ENCODE results near the gene SPACA9. TPM values are rescaled to one million over a fixed set of nuclear protein-coding genes. Genes with fewer than 3 reads are reported as not detected.

Gene SPACA9
- total and polyA plus RNA-seq, 10 donors: 1.1 to 5.6 (median 2.5) TPM

- DNase-seq: no peak
- H3K27ac ChIP-seq: no peak overlapping the region
- TF ChIP-seq POLR2AphosphoS5 (IDR thresholded peaks at IDR 0.05): no peak
- TF ChIP-seq, protein P1, sequence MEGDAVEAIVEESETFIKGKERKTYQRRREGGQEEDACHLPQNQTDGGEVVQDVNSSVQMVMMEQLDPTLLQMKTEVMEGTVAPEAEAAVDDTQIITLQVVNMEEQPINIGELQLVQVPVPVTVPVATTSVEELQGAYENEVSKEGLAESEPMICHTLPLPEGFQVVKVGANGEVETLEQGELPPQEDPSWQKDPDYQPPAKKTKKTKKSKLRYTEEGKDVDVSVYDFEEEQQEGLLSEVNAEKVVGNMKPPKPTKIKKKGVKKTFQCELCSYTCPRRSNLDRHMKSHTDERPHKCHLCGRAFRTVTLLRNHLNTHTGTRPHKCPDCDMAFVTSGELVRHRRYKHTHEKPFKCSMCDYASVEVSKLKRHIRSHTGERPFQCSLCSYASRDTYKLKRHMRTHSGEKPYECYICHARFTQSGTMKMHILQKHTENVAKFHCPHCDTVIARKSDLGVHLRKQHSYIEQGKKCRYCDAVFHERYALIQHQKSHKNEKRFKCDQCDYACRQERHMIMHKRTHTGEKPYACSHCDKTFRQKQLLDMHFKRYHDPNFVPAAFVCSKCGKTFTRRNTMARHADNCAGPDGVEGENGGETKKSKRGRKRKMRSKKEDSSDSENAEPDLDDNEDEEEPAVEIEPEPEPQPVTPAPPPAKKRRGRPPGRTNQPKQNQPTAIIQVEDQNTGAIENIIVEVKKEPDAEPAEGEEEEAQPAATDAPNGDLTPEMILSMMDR (IDR thresholded peaks at IDR 0.05 in 8 of 11, conservative IDR thresholded peaks at IDR 0.05 in 3 of 11): no peak
- no peak for TF ChIP-seq POLR2A (IDR thresholded peaks at IDR 0.05)
- H3K9me3 ChIP-seq: no peaks in the 10 kb centered on the region
- intact Hi-C loops (cut with DNase I; ENCODE audit: low total_unique reads): no loop called here
- H3K4me1 ChIP-seq: peaks cover 15 to 30% (median 23%) of the 10 kb centered on the region in 6 donors
- no peak overlapping the region for H3K4me3 ChIP-seq
- peaks cover 0 to 10% (median 4%) of the 10 kb centered on the region in 6 donors for H3K36me3 ChIP-seq
- no peaks in the 10 kb centered on the region for H3K27me3 ChIP-seq (replicated peaks in 1 of 7)
- 81 to 91% (median 85%) methylated on average over 1 of the region's 1 CpG for WGBS, 5 donors
Measured at GRCh38 chr9:132939169-132939568, 60.5 kb downstream of the SPACA9 start.

Other genes starting within 250 kb of the SPACA9 start
- 10 to 100 TPM; 10.3 to 19.3 (median 16.1) TPM for gene DDX31, start 208.9 kb upstream of the SPACA9 start, total RNA-seq
- gene DDX31, start 208.9 kb upstream of the SPACA9 start, polyA plus RNA-seq: 10 to 100 TPM in 2 of 3 donors, 1 to 10 TPM in 1; 8.6 to 18.7 (median 11.0) TPM
- 10 to 100 TPM in 6 of 7 donors, 1 to 10 TPM in 1; 9.3 to 11.7 (median 10.9) TPM for gene GTF3C4, start 208.4 kb upstream of the SPACA9 start, total RNA-seq
- 1 to 10 TPM; 1.8 to 2.8 (median 2.1) TPM for gene GTF3C4, start 208.4 kb upstream of the SPACA9 start, polyA plus RNA-seq
- gene AK8, start 614 bp upstream of the SPACA9 start, total RNA-seq: 1 to 10 TPM in 1 of 7 donors, under 1 TPM in 6; 0.51 to 1.8 (median 0.92) TPM
- 1 to 10 TPM in 2 of 3 donors, under 1 TPM in 1; 0.22 to 1.8 (median 1.0) TPM for gene AK8, start 614 bp upstream of the SPACA9 start, polyA plus RNA-seq
- gene TSC1, start 65.7 kb downstream of the SPACA9 start, total RNA-seq: 10 to 100 TPM; 46.9 to 80.6 (median 56.9) TPM
- gene TSC1, start 65.7 kb downstream of the SPACA9 start, polyA plus RNA-seq: 10 to 100 TPM in 2 of 3 donors, 1 to 10 TPM in 1; 6.9 to 12.7 (median 12.1) TPM
- 1 to 10 TPM; 1.5 to 4.0 (median 3.0) TPM for gene GFI1B, start 99.8 kb downstream of the SPACA9 start, total RNA-seq
- under 1 TPM; 0.14 to 0.20 (median 0.19) TPM for gene GFI1B, start 99.8 kb downstream of the SPACA9 start, polyA plus RNA-seq
- 10 to 100 TPM; 40.5 to 64.4 (median 47.6) TPM for gene GTF3C5, start 152.1 kb downstream of the SPACA9 start, total RNA-seq
- gene GTF3C5, start 152.1 kb downstream of the SPACA9 start, polyA plus RNA-seq: 10 to 100 TPM; 34.9 to 52.5 (median 44.4) TPM
- 1 to 10 TPM in 3 of 7 donors, under 1 TPM in 2, not detected in 2; 0.58 to 5.3 (median 1.9) TPM for gene CEL, start 183.1 kb downstream of the SPACA9 start, total RNA-seq
- gene CEL, start 183.1 kb downstream of the SPACA9 start, polyA plus RNA-seq: under 1 TPM; 0.46 to 0.67 (median 0.55) TPM
- 10 to 100 TPM; 50.6 to 74.3 (median 60.3) TPM for gene RALGDS, start 242.3 kb downstream of the SPACA9 start, total RNA-seq
- gene RALGDS, start 242.3 kb downstream of the SPACA9 start, polyA plus RNA-seq: 10 to 100 TPM; 21.3 to 40.1 (median 27.2) TPM